A673 (cell line): Measurements from ENCODE around the gene ZFYVE21. TPM values are rescaled to one million over a fixed set of nuclear protein-coding genes. Genes with fewer than 3 reads are reported as not detected.

Experiments
- BruUV-seq: library from RNA; stranded (reverse); fragments of 400-500 nt; replicated peaks from 2 replicates; lab custom pipeline; 2021; lab: Mats Ljungman, UMichigan
- CTCF ChIA-PET: fragments of 300-600 bp; sonication (Branson Sonifier 250); formaldehyde crosslinking; loops from one replicate; lab custom pipeline; 2022; ENCODE audit warnings: antibody characterized with exemption; lab: Charles Lee
- POLR2A ChIA-PET: fragments of 300-600 bp; sonication (Branson Sonifier 250); formaldehyde crosslinking; loops from one replicate; lab custom pipeline; 2022; ENCODE audit warnings: antibody characterized with exemption; ENCODE audit not compliant: low non-redundant PET; lab: Charles Lee
- DNase-seq: peaks from one replicate; pipeline ENCODE4 v3.0.0-alpha.2; 2015; ENCODE audit warnings: low spot score
- H3K27ac ChIP-seq: fragments of 200-600 bp; sonication (generic); 2 replicates; pipeline ENCODE4 v1.5.1; 2016; ENCODE audit warnings: mixed run types, low read depth, mild to moderate bottlenecking, mixed read lengths, antibody characterized with exemption, low read length; ENCODE audit not compliant: poor library complexity, severe bottlenecking
- H3K27me3 ChIP-seq: fragments of 200-600 bp; sonication (generic); replicated peaks from 2 replicates; pipeline ENCODE4 v1.6.1; 2017; ENCODE audit warnings: mixed run types, low read depth, mild to moderate bottlenecking, mixed read lengths, antibody characterized with exemption, low read length; ENCODE audit not compliant: insufficient read depth, poor library complexity
- H3K36me3 ChIP-seq: fragments of 200-600 bp; sonication (generic); 2 replicates; pipeline ENCODE4 v1.6.1; 2016; ENCODE audit warnings: mixed run types, mild to moderate bottlenecking, mixed read lengths, antibody characterized with exemption, low read length; ENCODE audit not compliant: insufficient read depth, poor library complexity, severe bottlenecking
- H3K4me1 ChIP-seq: fragments of 200-600 bp; sonication (generic); 2 replicates; pipeline ENCODE4 v1.6.1; 2017; ENCODE audit warnings: mixed run types, mild to moderate bottlenecking, mixed read lengths, antibody characterized with exemption, low read length; ENCODE audit not compliant: insufficient read depth, poor library complexity, severe bottlenecking
- H3K4me3 ChIP-seq: fragments of 200-600 bp; sonication (generic); 2 replicates; pipeline ENCODE4 v1.5.1; 2016; ENCODE audit warnings: low read depth, mixed run types, mild to moderate bottlenecking, mixed read lengths, low read length; ENCODE audit not compliant: poor library complexity, severe bottlenecking
- H3K9me3 ChIP-seq: fragments of 200-600 bp; sonication (generic); 2 replicates; pipeline ENCODE4 v1.6.1; 2016; ENCODE audit warnings: mixed run types, low read depth, mild to moderate bottlenecking, mixed read lengths, antibody characterized with exemption, low read length; ENCODE audit not compliant: poor library complexity, severe bottlenecking
- CTCF ChIP-seq: fragments of 300-800, 200-600 bp; sonication (generic); conservative IDR thresholded peaks from 2 replicates; pipeline ENCODE4 v1.5.1; 2017; ENCODE audit warnings: low read depth, mild to moderate bottlenecking, antibody characterized with exemption, low read length, moderate library complexity, mixed read lengths
- EZH2 ChIP-seq: fragments of 200-600 bp; sonication (generic); IDR thresholded peaks from 2 replicates; pipeline ENCODE4 v1.6.1; 2017; ENCODE audit warnings: borderline replicate concordance, low read depth, mild to moderate bottlenecking, mixed read lengths, antibody characterized with exemption, low read length; ENCODE audit not compliant: poor library complexity, severe bottlenecking
- intact Hi-C: fragments of 100-400 bp; cut with micrococcal nuclease; formaldehyde crosslinking; loops from one replicate; pipeline ENCODE4 v1.10.0; 2022; ENCODE audit not compliant: unreplicated experiment
- total RNA-seq: library from RNA; stranded (reverse); gene quantifications from 2 replicates; pipeline ENCODE4 v1.2.3, GENCODE V29; 2021

Gene ZFYVE21
- total RNA-seq, 1 experiment from 2014 or later: 35.7 TPM

GRCh38 chr14:103700753-103701490, 14.7 kb upstream of the ZFYVE21 start:
- TF ChIP-seq CTCF: no peak
- TF ChIP-seq EZH2: no peak
- peaks cover 81% of the 10 kb centered on the region for H3K36me3 ChIP-seq
- intact Hi-C loops: no loop called here
- POLR2A ChIA-PET: interaction anchor here (0.5 kb wide), 1 partner anchor 10 kb away, joined by 10 read pairs; no protein-coding TSS in a partner anchor
- no peaks in the 10 kb centered on the region for H3K9me3 ChIP-seq
- CTCF ChIA-PET: no interaction called here
- BruUV-seq: no TSS peak
- no peaks in the 10 kb centered on the region for H3K27me3 ChIP-seq
- no peak overlapping the region for H3K27ac ChIP-seq
- DNase-seq: no peak
- peaks cover 30% of the 10 kb centered on the region for H3K4me1 ChIP-seq
- H3K4me3 ChIP-seq: no peak overlapping the region

GRCh38 chr14:103702095-103702494, 13.5 kb upstream of the ZFYVE21 start:
- no TSS peak for BruUV-seq
- H3K4me1 ChIP-seq: peaks cover 19% of the 10 kb centered on the region
- CTCF ChIA-PET: no interaction called here
- TF ChIP-seq CTCF (no peak), EZH2 (no peak)
- intact Hi-C loops: no loop called here
- POLR2A ChIA-PET: no interaction called here
- no peaks in the 10 kb centered on the region for H3K9me3 ChIP-seq
- no peaks in the 10 kb centered on the region for H3K27me3 ChIP-seq
- H3K4me3 ChIP-seq: no peak overlapping the region
- H3K27ac ChIP-seq: no peak overlapping the region
- DNase-seq: no peak
- H3K36me3 ChIP-seq: peaks cover 92% of the 10 kb centered on the region

- ChIA-PET POLR2A (no interaction called here), CTCF (no interaction called here)
- no peaks in the 10 kb centered on the region for H3K27me3 ChIP-seq
- no peak for DNase-seq
- H3K36me3 ChIP-seq: peaks cover 93% of the 10 kb centered on the region
- BruUV-seq: no TSS peak
- peak overlapping the region; percentile 14 for H3K27ac ChIP-seq
- H3K4me1 ChIP-seq: peaks cover 12% of the 10 kb centered on the region
- TF ChIP-seq CTCF (no peak), EZH2 (no peak)
- intact Hi-C loops: no loop called here
- H3K4me3 ChIP-seq: no peak overlapping the region
- H3K9me3 ChIP-seq: no peaks in the 10 kb centered on the region
Observed at GRCh38 chr14:103702497-103703432, 12.8 kb upstream of the ZFYVE21 start.
